Loucy (cell line): Measurements from ENCODE around the gene EFS.

Experiments
- H2AFZ ChIP-seq: fragments of 200-600 bp; sonication (generic); 2 replicates; pipeline ENCODE4 v1.6.0; 2016; ENCODE audit warnings: antibody characterized with exemption, mild to moderate bottlenecking, low read length, moderate library complexity
- H3F3A ChIP-seq: fragments of 200-600 bp; 2 replicates; pipeline ENCODE4 v1.6.0; 2016; ENCODE audit warnings: antibody characterized with exemption, low read depth, mild to moderate bottlenecking
- H3K27me3 ChIP-seq: fragments of 200-600 bp; sonication (generic); 2 replicates; pipeline ENCODE4 v1.6.1; 2014; ENCODE audit warnings: low read length, mild to moderate bottlenecking; ENCODE audit not compliant: insufficient read depth, poor library complexity, severe bottlenecking
- H3K36me3 ChIP-seq: fragments of 200-600 bp; sonication (generic); 2 replicates; pipeline ENCODE4 v1.6.1; 2016; ENCODE audit warnings: low read length; ENCODE audit not compliant: insufficient read depth
- H3K4me1 ChIP-seq: fragments of 200-600 bp; sonication (generic); 2 replicates; pipeline ENCODE4 v1.5.1; 2014; ENCODE audit warnings: low read length, mild to moderate bottlenecking; ENCODE audit not compliant: insufficient read depth, poor library complexity, severe bottlenecking
- H3K4me2 ChIP-seq: fragments of 200-600 bp; sonication (generic); 2 replicates; pipeline ENCODE4 v1.6.0; 2014; ENCODE audit warnings: antibody characterized with exemption, low read length, low read depth, mild to moderate bottlenecking; ENCODE audit not compliant: poor library complexity, severe bottlenecking
- H3K4me3 ChIP-seq: fragments of 200-600 bp; sonication (generic); 2 replicates; pipeline ENCODE4 v1.5.1; 2014; ENCODE audit warnings: low read length, mild to moderate bottlenecking, mixed read lengths; ENCODE audit not compliant: poor library complexity, severe bottlenecking
- H3K79me2 ChIP-seq: fragments of 200-600 bp; sonication (generic); 2 replicates; pipeline ENCODE4 v1.6.1; 2014; ENCODE audit warnings: low read length; ENCODE audit not compliant: insufficient read depth
- H3K9ac ChIP-seq: fragments of 200-600 bp; sonication (generic); 2 replicates; pipeline ENCODE4 v1.6.0; 2014; ENCODE audit warnings: mild to moderate bottlenecking, low read depth, low read length, moderate library complexity; ENCODE audit not compliant: poor library complexity, severe bottlenecking
- H3K9me2 ChIP-seq: fragments of 200-600 bp; sonication (generic); replicated peaks from 2 replicates; pipeline ENCODE4 v1.6.1; 2016; ENCODE audit warnings: low read depth, low read length, mixed read lengths
- H3K9me3 ChIP-seq: fragments of 200-600 bp; sonication (generic); 2 replicates; pipeline ENCODE4 v1.6.1; 2014; ENCODE audit warnings: mild to moderate bottlenecking, antibody characterized with exemption, low read length, low read depth; ENCODE audit not compliant: insufficient read depth
- H4K20me1 ChIP-seq: fragments of 200-600 bp; sonication (generic); 2 replicates; pipeline ENCODE4 v1.6.0; 2014; ENCODE audit warnings: antibody characterized with exemption, low read length, mild to moderate bottlenecking; ENCODE audit not compliant: insufficient read depth, poor library complexity, severe bottlenecking
- EZH2phosphoT487 ChIP-seq: fragments of 200-600 bp; IDR thresholded peaks from 2 replicates; pipeline ENCODE4 v1.6.1; 2018; ENCODE audit warnings: antibody characterized with exemption, mild to moderate bottlenecking, moderate library complexity, borderline replicate concordance
- TF ChIP-seq, protein P1 (sequence below): fragments of 200-600 bp; sonication (generic); conservative IDR thresholded peaks from 2 replicates; pipeline ENCODE4 v1.5.1; 2014; ENCODE audit warnings: mild to moderate bottlenecking, antibody characterized with exemption, low read length

EFS gene

DNA sequence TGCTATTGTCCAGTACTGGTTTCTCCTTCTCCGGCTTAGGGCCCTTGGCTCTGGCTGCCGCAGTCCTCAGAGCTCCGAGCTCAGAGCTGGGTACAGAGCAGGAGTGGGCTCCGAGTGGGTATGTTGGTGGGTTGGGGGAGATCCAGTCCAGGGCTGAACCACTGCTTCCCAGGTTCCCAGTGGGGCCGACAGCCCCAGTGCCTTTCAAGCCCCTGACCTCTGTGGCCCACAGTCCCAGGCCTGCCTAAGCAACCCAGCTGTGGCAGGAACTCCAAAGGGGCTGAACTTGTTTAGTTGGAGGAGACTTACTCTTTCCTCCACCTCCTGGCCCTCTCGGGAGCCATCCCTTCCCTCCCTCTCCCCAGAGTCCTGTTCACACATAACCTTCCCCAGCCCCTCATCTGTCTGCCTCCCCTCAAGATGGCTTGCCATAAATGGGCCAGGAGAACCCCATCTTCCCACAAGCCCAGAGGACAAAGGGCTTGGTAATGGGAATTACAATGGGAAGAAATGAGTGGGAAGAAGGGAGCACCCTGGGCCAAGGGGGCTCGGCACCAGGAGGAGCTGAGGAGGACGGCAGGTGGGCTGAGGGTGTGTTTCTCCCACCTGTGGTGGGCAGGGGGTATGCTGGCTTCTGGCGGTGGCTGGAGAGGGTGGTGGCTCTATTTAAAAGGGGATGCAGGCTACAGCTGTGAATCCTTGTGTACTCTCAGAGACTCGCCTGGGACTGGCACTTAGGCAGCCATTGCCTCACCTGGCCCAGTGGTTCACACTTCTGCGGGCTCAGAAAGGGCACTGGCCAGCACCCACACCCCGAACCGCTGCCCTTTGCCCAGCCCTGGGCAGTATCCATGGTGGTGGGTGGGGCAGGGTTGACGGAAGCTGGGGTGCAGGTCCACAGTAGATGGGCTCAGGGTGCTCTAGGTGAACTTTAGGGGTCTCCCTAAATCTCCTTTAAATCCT, 46.9 kb upstream of the EFS start:
- Histone ChIP-seq H3K36me3 (no peaks in the 10 kb centered on the region), H3K9me3 (no peaks in the 10 kb centered on the region), H3K4me3 (no peak overlapping the region), H3K4me2 (no peak overlapping the region), H3K4me1 (no peaks in the 10 kb centered on the region), H3K27me3 (no peaks in the 10 kb centered on the region), H3F3A (no peaks in the 10 kb centered on the region), H3K9ac (no peak overlapping the region), H4K20me1 (no peaks in the 10 kb centered on the region), H3K9me2 (no peaks in the 10 kb centered on the region), H2AFZ (no peak overlapping the region), H3K79me2 (no peaks in the 10 kb centered on the region)
- TF ChIP-seq, protein P1, sequence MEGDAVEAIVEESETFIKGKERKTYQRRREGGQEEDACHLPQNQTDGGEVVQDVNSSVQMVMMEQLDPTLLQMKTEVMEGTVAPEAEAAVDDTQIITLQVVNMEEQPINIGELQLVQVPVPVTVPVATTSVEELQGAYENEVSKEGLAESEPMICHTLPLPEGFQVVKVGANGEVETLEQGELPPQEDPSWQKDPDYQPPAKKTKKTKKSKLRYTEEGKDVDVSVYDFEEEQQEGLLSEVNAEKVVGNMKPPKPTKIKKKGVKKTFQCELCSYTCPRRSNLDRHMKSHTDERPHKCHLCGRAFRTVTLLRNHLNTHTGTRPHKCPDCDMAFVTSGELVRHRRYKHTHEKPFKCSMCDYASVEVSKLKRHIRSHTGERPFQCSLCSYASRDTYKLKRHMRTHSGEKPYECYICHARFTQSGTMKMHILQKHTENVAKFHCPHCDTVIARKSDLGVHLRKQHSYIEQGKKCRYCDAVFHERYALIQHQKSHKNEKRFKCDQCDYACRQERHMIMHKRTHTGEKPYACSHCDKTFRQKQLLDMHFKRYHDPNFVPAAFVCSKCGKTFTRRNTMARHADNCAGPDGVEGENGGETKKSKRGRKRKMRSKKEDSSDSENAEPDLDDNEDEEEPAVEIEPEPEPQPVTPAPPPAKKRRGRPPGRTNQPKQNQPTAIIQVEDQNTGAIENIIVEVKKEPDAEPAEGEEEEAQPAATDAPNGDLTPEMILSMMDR = no peak
- TF ChIP-seq EZH2phosphoT487 = no peak

DNA sequence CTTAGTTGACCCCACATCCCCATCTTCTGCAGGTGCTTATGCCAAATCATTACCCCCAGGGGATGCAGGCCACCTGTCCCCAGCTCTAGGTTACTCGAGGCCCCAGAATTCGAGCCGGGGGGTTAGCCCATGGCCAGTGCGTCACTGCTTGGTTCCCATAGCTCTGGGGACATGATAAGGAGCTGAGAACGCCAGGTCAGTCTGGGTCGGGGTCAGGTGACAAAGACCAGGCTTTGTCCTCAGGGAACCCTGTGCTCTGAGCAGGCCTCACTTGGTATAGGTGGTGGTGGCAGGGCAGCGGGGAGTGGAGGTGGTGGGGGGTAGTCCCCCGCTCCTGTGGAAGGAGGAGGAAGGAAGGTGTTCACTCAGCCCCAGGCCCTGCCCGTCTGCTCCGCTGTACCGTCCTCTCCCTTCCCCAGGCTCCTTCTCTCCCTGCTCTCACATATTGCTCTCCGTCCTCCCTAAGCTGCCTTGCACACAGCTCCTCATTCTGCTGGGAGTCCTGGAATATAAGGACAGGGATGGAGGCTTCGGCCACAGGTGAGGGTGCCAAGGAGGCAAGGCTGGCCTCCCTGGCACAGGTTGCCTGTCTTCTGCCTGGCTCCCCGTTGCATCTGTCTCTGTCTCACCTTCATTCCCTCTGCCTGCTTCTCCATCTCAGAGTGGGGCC, 45.1 kb upstream of the EFS start:
- no peaks in the 10 kb centered on the region for H3K9me2 ChIP-seq
- no peak overlapping the region for H3K4me3 ChIP-seq
- no peaks in the 10 kb centered on the region for H4K20me1 ChIP-seq
- no peaks in the 10 kb centered on the region for H3F3A ChIP-seq
- no peak for TF ChIP-seq EZH2phosphoT487
- TF ChIP-seq, protein P1 = no peak
- no peaks in the 10 kb centered on the region for H3K27me3 ChIP-seq
- no peak overlapping the region for H2AFZ ChIP-seq
- no peak overlapping the region for H3K4me2 ChIP-seq
- H3K36me3 ChIP-seq = no peaks in the 10 kb centered on the region
- H3K9me3 ChIP-seq = no peaks in the 10 kb centered on the region
- no peaks in the 10 kb centered on the region for H3K79me2 ChIP-seq
- H3K9ac ChIP-seq = no peak overlapping the region
- H3K4me1 ChIP-seq = no peaks in the 10 kb centered on the region

DNA sequence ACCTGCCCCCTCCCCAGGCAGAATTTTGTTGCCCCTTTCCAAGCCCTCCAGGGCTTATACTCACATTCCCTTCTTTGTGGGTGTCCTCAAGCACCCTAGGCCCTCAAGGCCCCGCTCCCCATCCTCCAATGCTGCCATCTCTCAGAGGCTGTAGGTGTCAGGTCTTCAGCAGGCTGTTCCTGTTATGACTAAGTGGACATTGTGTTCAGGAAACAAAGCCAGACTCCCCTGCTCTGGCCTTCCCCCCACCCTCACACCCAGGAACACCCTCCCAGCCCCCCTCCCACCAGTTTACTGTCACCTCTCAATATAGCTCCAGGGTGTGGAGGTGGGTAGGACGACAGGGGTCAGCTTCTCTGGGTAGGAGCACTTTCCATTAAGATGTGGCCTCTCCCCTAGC, 44.5 kb upstream of the EFS start:
- H3K9me2 ChIP-seq = no peaks in the 10 kb centered on the region
- H3K4me2 ChIP-seq = no peak overlapping the region
- H3F3A ChIP-seq = no peaks in the 10 kb centered on the region
- H3K4me3 ChIP-seq = no peak overlapping the region
- no peaks in the 10 kb centered on the region for H3K27me3 ChIP-seq
- no peak overlapping the region for H2AFZ ChIP-seq
- H3K9me3 ChIP-seq = no peaks in the 10 kb centered on the region
- H3K79me2 ChIP-seq = no peaks in the 10 kb centered on the region
- no peaks in the 10 kb centered on the region for H3K36me3 ChIP-seq
- no peak overlapping the region for H3K9ac ChIP-seq
- no peaks in the 10 kb centered on the region for H4K20me1 ChIP-seq
- TF ChIP-seq EZH2phosphoT487 = no peak
- TF ChIP-seq, protein P1 = no peak
- H3K4me1 ChIP-seq = no peaks in the 10 kb centered on the region
